Naive B cell (primary cell): Measurements from ENCODE around the gene DHTKD1. TPM values are rescaled to one million over a fixed set of nuclear protein-coding genes. Genes with fewer than 3 reads are reported as not detected.
"Not testable (repeated sequence)": the region's sequence is repeated elsewhere in the genome, so short reads cannot be mapped to it uniquely, and the experiment has no call there.

ENCODE experiments used
- ATAC-seq, 2 donors: fragments of 150-1000 bp; cut with Tn5 transposase; 2 replicates each; pipeline ENCODE4 v1.10.0; 2021; ENCODE audit warnings: low read depth in 2 of 2, mild to moderate bottlenecking in 2 of 2, moderate library complexity in 2 of 2
- DNase-seq: peaks from one replicate; pipeline ENCODE4 v3.0.0; 2022
- H3K27ac Mint-ChIP-seq, 6 donors: one replicate each; pipeline ENCODE4 v1.8.0; 2020 to 2022; ENCODE audit warnings: mild to moderate bottlenecking in 6 of 6, mixed read lengths in 6 of 6, moderate library complexity in 5 of 6, inconsistent platforms in 2 of 6
- H3K27me3 Mint-ChIP-seq, 3 donors: one replicate each; pipeline ENCODE4 v1.8.0; 2021 to 2022; ENCODE audit warnings: mixed read lengths in 3 of 3, mild to moderate bottlenecking in 1 of 3
- H3K36me3 Mint-ChIP-seq, 2 donors: one replicate each; pipeline ENCODE4 v1.8.0; 2020 to 2022; ENCODE audit warnings: mixed read lengths in 2 of 2, inconsistent platforms in 1 of 2, mild to moderate bottlenecking in 1 of 2
- H3K4me1 Mint-ChIP-seq, 3 donors: one replicate each; pipeline ENCODE4 v1.8.0; 2020 to 2022; ENCODE audit warnings: mixed read lengths in 3 of 3, inconsistent platforms in 1 of 3, mild to moderate bottlenecking in 1 of 3, moderate library complexity in 1 of 3
- H3K4me3 Mint-ChIP-seq, 8 donors: one replicate each; pipeline ENCODE4 v1.8.0; 2020 to 2022; ENCODE audit warnings: mild to moderate bottlenecking in 8 of 8, mixed read lengths in 8 of 8, moderate library complexity in 8 of 8, inconsistent platforms in 2 of 8
- H3K9me3 Mint-ChIP-seq, 7 donors: one replicate each; pipeline ENCODE4 v1.8.0; 2020 to 2022; ENCODE audit warnings: mixed read lengths in 7 of 7, mild to moderate bottlenecking in 5 of 7, inconsistent platforms in 2 of 7, moderate library complexity in 1 of 7
- polyA plus RNA-seq, 6 donors: library from polyadenylated mRNA; unstranded; fragments of 300-500 nt; fragmentation: Illumina TruSeq; gene quantifications; one replicate each; pipeline ENCODE4 v1.2.3, GENCODE V29; 2021; ENCODE audit warnings: low read depth in 6 of 6

Gene DHTKD1
- polyA plus RNA-seq, 6 donors from 2014 or later, result 22.2 to 48.7 (median 29.3) TPM

DNA sequence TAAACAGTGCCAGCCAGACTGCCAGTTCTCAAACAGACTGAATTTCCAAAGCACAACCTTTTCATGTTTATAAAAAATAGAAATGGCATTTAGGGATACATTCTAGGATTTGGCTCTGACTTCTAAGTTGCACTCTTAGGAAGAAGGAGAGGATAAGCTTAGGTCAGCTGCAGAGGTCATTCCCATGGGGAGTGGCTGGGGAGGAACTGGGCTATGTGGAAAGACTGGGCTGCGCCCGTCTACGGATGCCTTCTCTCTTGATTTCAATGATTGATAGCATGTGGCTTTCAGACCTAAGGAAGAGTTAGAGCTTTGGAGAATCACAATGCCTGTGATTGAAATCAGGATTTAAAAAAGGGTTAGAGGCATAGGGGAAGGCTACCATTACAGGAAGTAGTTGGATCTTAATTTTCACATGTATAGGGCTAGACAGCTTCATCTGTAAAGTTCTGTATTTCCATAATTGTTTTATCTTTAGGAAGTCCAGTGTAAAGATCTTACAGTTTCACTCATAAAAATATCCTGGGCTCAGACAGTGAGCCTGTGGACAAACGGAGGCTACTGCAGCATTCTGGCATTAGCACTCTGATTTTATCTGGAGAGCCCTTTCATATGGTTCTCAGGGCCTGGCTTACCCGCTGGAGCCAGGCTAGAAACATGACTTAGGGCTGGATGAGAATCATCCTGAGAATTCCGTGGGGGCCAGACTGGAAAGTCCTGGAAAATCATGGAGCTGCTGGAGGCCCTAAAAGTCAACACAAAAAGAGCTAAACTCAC, 97.4 kb downstream of the DHTKD1 start:
- ATAC-seq (no peak), DNase-seq (no peak)
- peak overlapping the region in 1 of 6 donors; percentile 94 for H3K27ac Mint-ChIP-seq
- no peaks in the 10 kb centered on the region for H3K4me1 Mint-ChIP-seq
- peaks cover 8 to 29% of the 10 kb centered on the region in 2 donors for H3K36me3 Mint-ChIP-seq
- no peak overlapping the region for H3K4me3 Mint-ChIP-seq
- no peaks in the 10 kb centered on the region for H3K27me3 Mint-ChIP-seq
- H3K9me3 Mint-ChIP-seq, result no peaks in the 10 kb centered on the region

DNA sequence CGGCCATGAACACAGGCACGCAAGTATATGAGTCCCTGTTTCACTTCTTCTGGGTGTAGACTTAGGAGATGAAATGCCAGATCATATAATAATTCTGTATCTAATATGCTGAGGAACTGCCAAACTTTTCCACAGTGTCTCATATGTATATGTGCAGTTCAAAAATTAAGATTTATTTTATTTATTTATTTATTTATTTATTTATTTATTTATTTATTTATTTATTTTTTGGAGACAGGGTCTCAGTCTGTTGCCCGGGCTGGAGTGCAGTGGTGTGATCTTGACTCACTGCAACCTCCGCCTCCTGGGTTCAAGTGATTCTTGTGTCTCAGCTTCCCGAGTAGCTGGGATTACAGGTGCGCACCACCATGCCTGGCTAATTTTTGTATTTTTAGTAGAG, 102.8 kb downstream of the DHTKD1 start:
- H3K36me3 Mint-ChIP-seq, result peaks cover 8 to 23% of the 10 kb centered on the region in 2 donors

More for the DNA sequence above, 102.8 kb downstream of the DHTKD1 start:
- ATAC-seq, DNase-seq, H3K4me1 Mint-ChIP-seq, H3K27me3 Mint-ChIP-seq, H3K4me3 Mint-ChIP-seq, H3K9me3 Mint-ChIP-seq: not testable (repeated sequence)
- H3K27ac Mint-ChIP-seq, result peak overlapping the region in 1 of 6 donors; percentile 37

Other genes starting within 250 kb of the DHTKD1 start
- under 1 TPM in 2 of 6 donors, not detected in 4; 0.31 to 0.59 TPM for gene PROSER2, start 245.6 kb upstream of the DHTKD1 start, polyA plus RNA-seq
- 10 to 100 TPM in 5 of 6 donors, 1 to 10 TPM in 1; 5.0 to 24.1 (median 15.9) TPM for gene UPF2, start 26.1 kb upstream of the DHTKD1 start, polyA plus RNA-seq
- gene SEC61A2, start 60.7 kb downstream of the DHTKD1 start, polyA plus RNA-seq, result 1 to 10 TPM in 4 of 6 donors, under 1 TPM in 1, not detected in 1; 0.95 to 4.2 (median 2.2) TPM
- 10 to 100 TPM; 32.1 to 65.0 (median 42.2) TPM for gene NUDT5, start 126.9 kb downstream of the DHTKD1 start, polyA plus RNA-seq
- 100 to 1,000 TPM in 5 of 6 donors, 10 to 100 TPM in 1; 98.5 to 184 (median 115) TPM for gene CDC123, start 127.2 kb downstream of the DHTKD1 start, polyA plus RNA-seq